ENCODE measurements around the gene ZNF79. TPM values are rescaled to one million over a fixed set of nuclear protein-coding genes. Genes with fewer than 3 reads are reported as not detected.
A peak's percentile ranks its signal among the peaks of the same experiment; 100 is the strongest.

The ZNF79 gene
- total RNA-seq, 1 experiment from 2014 or later = 9.0 TPM

DNA sequence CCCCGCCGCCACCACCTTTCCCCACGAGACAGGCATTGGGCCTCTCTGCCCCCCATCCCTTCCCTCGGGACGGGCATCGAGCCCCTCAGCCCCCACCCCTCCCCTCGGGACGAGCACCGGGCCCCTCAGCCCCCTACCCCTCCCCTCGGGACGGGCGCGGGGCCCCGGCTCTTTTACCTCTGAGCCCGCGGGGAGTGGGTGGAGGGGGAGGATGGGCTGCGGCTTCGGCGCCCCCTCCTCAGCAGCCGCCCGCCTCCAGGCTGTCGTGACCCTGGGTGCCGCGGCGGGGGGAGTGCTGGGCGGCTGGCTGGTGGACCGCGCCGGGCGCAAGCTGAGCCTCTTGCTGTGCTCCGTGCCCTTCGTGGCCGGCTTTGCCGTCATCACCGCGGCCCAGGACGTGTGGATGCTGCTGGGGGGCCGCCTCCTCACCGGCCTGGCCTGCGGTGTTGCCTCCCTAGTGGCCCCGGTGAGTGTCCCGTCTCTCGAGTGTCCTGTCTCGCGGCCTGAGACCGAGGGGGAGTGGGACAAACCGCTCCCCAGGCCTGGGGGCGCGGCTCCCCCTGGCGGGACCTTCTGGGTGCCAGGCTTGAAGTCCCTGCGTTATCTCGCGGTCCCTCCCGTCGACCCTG lies 26.4 kb upstream of the ZNF79 start:
- DNase-seq (ENCODE audit: low spot score) (peak; percentile 52), ATAC-seq (no peak)
- H3K27ac Mint-ChIP-seq = no peak overlapping the region
- no peaks in the 10 kb centered on the region for H3K36me3 Mint-ChIP-seq
- H3K4me1 Mint-ChIP-seq = peaks cover 13% of the 10 kb centered on the region
- ChIA-PET POLR2A (interaction anchor here (0.6 to 2.1 kb wide), 8 partner anchors 9 to 257 kb away, joined by 3 to 12 read pairs (median 3); no protein-coding TSS in a partner anchor), CTCF (interaction anchor here (1.1 to 3.7 kb wide), 21 partner anchors 10 to 457 kb away, joined by 3 to 44 read pairs (median 8); partner anchors contain the start of gene ZNF79)
- H3K4me3 Mint-ChIP-seq = peak overlapping the region; percentile 80
- H3K27me3 Mint-ChIP-seq (ENCODE audit: low read depth) = peaks cover 17% of the 10 kb centered on the region
- TF ChIP-seq ZNF671 (CRISPR knock-in tag; IDR thresholded peaks at IDR 0.05) (no peak), EMX1 (CRISPR knock-in tag; IDR thresholded peaks at IDR 0.05) (no peak), ETV6 (CRISPR knock-in tag; IDR thresholded peaks at IDR 0.05) (peak; percentile 20; the same call in 1 of the 2 replicates), TP53 (CRISPR knock-in tag; IDR thresholded peaks at IDR 0.05) (no peak), OVOL2 (CRISPR knock-in tag; IDR thresholded peaks at IDR 0.05; ENCODE audit: borderline replicate concordance) (no peak), JUN (CRISPR knock-in tag; IDR thresholded peaks at IDR 0.05) (no peak)
- no peaks in the 10 kb centered on the region for H3K9me3 Mint-ChIP-seq

DNA sequence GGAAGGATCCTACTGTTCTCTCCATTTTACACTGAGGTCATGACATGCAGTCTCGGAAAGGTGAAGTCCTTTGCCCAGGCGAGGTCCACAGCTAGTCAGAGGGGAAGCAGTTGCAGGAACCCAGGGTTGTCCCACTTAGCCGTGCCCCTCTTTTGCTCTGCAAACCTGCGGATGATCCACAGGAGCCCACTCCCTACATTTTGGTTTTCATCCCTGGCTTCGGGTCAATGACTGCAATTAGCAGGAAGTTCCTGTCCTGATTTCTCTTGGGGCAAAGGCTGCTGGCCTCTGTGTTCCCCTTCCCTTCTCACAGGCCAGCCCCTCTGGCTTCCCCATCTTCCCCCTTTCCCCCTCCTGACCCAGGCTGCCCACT lies 25.9 kb upstream of the ZNF79 start:
- POLR2A ChIA-PET = interaction anchor here (2.1 kb wide), 1 partner anchor 29 kb away, joined by 6 read pairs; no protein-coding TSS in a partner anchor
- Mint-ChIP-seq H3K4me3 (peak overlapping the region; percentile 80), H3K27me3 (ENCODE audit: low read depth) (peaks cover 17% of the 10 kb centered on the region), H3K4me1 (peaks cover 13% of the 10 kb centered on the region), H3K36me3 (no peaks in the 10 kb centered on the region), H3K9me3 (no peaks in the 10 kb centered on the region), H3K27ac (no peak overlapping the region)
- no peak for TF ChIP-seq HMGA2 (CRISPR knock-in tag; IDR thresholded peaks at IDR 0.05)
- no peak for TF ChIP-seq ESRRA (CRISPR knock-in tag; IDR thresholded peaks at IDR 0.05; ENCODE audit: borderline replicate concordance)
- TF ChIP-seq, protein P1, sequence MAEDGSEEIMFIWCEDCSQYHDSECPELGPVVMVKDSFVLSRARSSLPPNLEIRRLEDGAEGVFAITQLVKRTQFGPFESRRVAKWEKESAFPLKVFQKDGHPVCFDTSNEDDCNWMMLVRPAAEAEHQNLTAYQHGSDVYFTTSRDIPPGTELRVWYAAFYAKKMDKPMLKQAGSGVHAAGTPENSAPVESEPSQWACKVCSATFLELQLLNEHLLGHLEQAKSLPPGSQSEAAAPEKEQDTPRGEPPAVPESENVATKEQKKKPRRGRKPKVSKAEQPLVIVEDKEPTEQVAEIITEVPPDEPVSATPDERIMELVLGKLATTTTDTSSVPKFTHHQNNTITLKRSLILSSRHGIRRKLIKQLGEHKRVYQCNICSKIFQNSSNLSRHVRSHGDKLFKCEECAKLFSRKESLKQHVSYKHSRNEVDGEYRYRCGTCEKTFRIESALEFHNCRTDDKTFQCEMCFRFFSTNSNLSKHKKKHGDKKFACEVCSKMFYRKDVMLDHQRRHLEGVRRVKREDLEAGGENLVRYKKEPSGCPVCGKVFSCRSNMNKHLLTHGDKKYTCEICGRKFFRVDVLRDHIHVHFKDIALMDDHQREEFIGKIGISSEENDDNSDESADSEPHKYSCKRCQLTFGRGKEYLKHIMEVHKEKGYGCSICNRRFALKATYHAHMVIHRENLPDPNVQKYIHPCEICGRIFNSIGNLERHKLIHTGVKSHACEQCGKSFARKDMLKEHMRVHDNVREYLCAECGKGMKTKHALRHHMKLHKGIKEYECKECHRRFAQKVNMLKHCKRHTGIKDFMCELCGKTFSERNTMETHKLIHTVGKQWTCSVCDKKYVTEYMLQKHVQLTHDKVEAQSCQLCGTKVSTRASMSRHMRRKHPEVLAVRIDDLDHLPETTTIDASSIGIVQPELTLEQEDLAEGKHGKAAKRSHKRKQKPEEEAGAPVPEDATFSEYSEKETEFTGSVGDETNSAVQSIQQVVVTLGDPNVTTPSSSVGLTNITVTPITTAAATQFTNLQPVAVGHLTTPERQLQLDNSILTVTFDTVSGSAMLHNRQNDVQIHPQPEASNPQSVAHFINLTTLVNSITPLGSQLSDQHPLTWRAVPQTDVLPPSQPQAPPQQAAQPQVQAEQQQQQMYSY (CRISPR knock-in tag; IDR thresholded peaks at IDR 0.05) = no peak
- TF ChIP-seq, protein P2, sequence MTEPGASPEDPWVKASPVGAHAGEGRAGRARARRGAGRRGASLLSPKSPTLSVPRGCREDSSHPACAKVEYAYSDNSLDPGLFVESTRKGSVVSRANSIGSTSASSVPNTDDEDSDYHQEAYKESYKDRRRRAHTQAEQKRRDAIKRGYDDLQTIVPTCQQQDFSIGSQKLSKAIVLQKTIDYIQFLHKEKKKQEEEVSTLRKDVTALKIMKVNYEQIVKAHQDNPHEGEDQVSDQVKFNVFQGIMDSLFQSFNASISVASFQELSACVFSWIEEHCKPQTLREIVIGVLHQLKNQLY (CRISPR knock-in tag; IDR thresholded peaks at IDR 0.05) = no peak
- TF ChIP-seq, protein P3, sequence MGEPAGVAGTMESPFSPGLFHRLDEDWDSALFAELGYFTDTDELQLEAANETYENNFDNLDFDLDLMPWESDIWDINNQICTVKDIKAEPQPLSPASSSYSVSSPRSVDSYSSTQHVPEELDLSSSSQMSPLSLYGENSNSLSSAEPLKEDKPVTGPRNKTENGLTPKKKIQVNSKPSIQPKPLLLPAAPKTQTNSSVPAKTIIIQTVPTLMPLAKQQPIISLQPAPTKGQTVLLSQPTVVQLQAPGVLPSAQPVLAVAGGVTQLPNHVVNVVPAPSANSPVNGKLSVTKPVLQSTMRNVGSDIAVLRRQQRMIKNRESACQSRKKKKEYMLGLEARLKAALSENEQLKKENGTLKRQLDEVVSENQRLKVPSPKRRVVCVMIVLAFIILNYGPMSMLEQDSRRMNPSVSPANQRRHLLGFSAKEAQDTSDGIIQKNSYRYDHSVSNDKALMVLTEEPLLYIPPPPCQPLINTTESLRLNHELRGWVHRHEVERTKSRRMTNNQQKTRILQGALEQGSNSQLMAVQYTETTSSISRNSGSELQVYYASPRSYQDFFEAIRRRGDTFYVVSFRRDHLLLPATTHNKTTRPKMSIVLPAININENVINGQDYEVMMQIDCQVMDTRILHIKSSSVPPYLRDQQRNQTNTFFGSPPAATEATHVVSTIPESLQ (CRISPR knock-in tag; IDR thresholded peaks at IDR 0.05) = no peak
- no peak for TF ChIP-seq RELA (CRISPR knock-in tag; IDR thresholded peaks at IDR 0.05; ENCODE audit: borderline replicate concordance)
- TF ChIP-seq EMX1 (CRISPR knock-in tag; IDR thresholded peaks at IDR 0.05) = no peak
- TF ChIP-seq ZNF219 (CRISPR knock-in tag; IDR thresholded peaks at IDR 0.05; ENCODE audit: borderline replicate concordance) = no peak
- no peak for TF ChIP-seq TEAD1 (CRISPR knock-in tag; IDR thresholded peaks at IDR 0.05)
- no peak for TF ChIP-seq ZNF423 (CRISPR knock-in tag; IDR thresholded peaks at IDR 0.05)
- TF ChIP-seq, protein P4, sequence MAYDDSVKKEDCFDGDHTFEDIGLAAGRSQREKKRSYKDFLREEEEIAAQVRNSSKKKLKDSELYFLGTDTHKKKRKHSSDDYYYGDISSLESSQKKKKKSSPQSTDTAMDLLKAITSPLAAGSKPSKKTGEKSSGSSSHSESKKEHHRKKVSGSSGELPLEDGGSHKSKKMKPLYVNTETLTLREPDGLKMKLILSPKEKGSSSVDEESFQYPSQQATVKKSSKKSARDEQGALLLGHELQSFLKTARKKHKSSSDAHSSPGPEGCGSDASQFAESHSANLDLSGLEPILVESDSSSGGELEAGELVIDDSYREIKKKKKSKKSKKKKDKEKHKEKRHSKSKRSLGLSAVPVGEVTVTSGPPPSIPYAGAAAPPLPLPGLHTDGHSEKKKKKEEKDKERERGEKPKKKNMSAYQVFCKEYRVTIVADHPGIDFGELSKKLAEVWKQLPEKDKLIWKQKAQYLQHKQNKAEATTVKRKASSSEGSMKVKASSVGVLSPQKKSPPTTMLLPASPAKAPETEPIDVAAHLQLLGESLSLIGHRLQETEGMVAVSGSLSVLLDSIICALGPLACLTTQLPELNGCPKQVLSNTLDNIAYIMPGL (CRISPR knock-in tag; IDR thresholded peaks at IDR 0.05) = no peak; the same call in 1 of the 2 replicates
- TF ChIP-seq, protein P5, sequence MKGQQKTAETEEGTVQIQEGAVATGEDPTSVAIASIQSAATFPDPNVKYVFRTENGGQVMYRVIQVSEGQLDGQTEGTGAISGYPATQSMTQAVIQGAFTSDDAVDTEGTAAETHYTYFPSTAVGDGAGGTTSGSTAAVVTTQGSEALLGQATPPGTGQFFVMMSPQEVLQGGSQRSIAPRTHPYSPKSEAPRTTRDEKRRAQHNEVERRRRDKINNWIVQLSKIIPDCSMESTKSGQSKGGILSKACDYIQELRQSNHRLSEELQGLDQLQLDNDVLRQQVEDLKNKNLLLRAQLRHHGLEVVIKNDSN (CRISPR knock-in tag; IDR thresholded peaks at IDR 0.05) = no peak
- TF ChIP-seq, protein P6, sequence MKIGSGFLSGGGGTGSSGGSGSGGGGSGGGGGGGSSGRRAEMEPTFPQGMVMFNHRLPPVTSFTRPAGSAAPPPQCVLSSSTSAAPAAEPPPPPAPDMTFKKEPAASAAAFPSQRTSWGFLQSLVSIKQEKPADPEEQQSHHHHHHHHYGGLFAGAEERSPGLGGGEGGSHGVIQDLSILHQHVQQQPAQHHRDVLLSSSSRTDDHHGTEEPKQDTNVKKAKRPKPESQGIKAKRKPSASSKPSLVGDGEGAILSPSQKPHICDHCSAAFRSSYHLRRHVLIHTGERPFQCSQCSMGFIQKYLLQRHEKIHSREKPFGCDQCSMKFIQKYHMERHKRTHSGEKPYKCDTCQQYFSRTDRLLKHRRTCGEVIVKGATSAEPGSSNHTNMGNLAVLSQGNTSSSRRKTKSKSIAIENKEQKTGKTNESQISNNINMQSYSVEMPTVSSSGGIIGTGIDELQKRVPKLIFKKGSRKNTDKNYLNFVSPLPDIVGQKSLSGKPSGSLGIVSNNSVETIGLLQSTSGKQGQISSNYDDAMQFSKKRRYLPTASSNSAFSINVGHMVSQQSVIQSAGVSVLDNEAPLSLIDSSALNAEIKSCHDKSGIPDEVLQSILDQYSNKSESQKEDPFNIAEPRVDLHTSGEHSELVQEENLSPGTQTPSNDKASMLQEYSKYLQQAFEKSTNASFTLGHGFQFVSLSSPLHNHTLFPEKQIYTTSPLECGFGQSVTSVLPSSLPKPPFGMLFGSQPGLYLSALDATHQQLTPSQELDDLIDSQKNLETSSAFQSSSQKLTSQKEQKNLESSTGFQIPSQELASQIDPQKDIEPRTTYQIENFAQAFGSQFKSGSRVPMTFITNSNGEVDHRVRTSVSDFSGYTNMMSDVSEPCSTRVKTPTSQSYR (CRISPR knock-in tag; IDR thresholded peaks at IDR 0.05) = no peak
- no peak for TF ChIP-seq TCF7 (CRISPR knock-in tag; IDR thresholded peaks at IDR 0.05; ENCODE audit: low read depth)
- TF ChIP-seq, protein P7, sequence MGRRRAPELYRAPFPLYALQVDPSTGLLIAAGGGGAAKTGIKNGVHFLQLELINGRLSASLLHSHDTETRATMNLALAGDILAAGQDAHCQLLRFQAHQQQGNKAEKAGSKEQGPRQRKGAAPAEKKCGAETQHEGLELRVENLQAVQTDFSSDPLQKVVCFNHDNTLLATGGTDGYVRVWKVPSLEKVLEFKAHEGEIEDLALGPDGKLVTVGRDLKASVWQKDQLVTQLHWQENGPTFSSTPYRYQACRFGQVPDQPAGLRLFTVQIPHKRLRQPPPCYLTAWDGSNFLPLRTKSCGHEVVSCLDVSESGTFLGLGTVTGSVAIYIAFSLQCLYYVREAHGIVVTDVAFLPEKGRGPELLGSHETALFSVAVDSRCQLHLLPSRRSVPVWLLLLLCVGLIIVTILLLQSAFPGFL (CRISPR knock-in tag; IDR thresholded peaks at IDR 0.05; ENCODE audit: borderline replicate concordance) = no peak
- no peak for DNase-seq (ENCODE audit: low spot score)
- ATAC-seq = no peak
- CTCF ChIA-PET = interaction anchor here (1.3 to 3.7 kb wide), 6 partner anchors 20 to 451 kb away, joined by 3 to 37 read pairs (median 8); no protein-coding TSS in a partner anchor
